Lower leg skin (tissue), 4 donors: ENCODE results near the gene GPRC5A. TPM values are rescaled to one million over a fixed set of nuclear protein-coding genes. Genes with fewer than 3 reads are reported as not detected.

Experiments used
- DNase-seq, 2 donors: peaks; one replicate each; pipeline ENCODE4 v3.0.0-alpha.2; 2019; ENCODE audit warnings: low spot score in 2 of 2
- H3K4me3 ChIP-seq: fragments of 200-600 bp; sonication (generic); 2 replicates; pipeline ENCODE4 v1.5.1; 2017; ENCODE audit warnings: mild to moderate bottlenecking, low read depth; ENCODE audit not compliant: poor library complexity, severe bottlenecking
- POLR2A ChIP-seq, 2 donors: fragments of 450-650 bp; IDR thresholded peaks; one replicate each; pipeline ENCODE4 v1.6.1; 2016 to 2017; ENCODE audit warnings: antibody characterized with exemption in 2 of 2, mild to moderate bottlenecking in 1 of 2, moderate library complexity in 1 of 2
- WGBS, 2 donors: methylation state at CpG; one replicate each; pipeline ENCODE4 v1.1.5; 2018; 5-methylcytosine and 5-hydroxymethylcytosine counted together
- intact Hi-C: fragments of 100-400 bp; cut with DNase I; formaldehyde crosslinking; loops from one replicate; pipeline ENCODE4 v1.15.0; 2023; ENCODE audit warnings: low total_unique reads
- total RNA-seq, 4 donors: library from RNA; depleted of rRNA; stranded (reverse); fragments of >200 nt; gene quantifications; one replicate each; pipeline ENCODE4 v1.1.0, GENCODE V29; 2016
- TF ChIP-seq, protein P1 (sequence below), 3 donors: fragments of 450-650 bp; IDR thresholded peaks; one replicate each; pipeline ENCODE4 v1.5.1; 2016; ENCODE audit warnings: antibody characterized with exemption in 3 of 3, mild to moderate bottlenecking in 3 of 3, moderate library complexity in 2 of 3

GPRC5A gene
- total RNA-seq, 4 donors from 2014 or later, result 2.1 to 9.4 (median 5.3) TPM

DNA sequence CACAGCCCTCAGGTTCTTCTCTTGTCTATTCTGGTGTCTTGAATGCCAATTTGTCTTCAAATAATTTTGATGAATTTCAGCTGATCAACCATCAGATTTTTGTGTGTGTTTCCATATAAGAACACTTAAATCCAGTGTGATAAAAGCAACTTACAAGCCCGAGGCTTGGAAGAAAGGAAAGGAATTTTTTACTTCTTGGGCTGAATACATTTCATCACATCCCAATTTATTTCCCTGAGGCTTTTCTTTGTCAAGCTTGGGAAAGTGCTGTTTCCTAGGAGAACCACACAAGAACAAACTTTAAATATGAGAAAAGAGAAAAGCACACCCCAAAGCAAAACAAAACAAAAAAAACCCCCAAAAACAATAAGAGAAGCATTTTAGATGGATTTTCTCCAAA, 34.0 kb downstream of the GPRC5A start:
- TF ChIP-seq, protein P1, sequence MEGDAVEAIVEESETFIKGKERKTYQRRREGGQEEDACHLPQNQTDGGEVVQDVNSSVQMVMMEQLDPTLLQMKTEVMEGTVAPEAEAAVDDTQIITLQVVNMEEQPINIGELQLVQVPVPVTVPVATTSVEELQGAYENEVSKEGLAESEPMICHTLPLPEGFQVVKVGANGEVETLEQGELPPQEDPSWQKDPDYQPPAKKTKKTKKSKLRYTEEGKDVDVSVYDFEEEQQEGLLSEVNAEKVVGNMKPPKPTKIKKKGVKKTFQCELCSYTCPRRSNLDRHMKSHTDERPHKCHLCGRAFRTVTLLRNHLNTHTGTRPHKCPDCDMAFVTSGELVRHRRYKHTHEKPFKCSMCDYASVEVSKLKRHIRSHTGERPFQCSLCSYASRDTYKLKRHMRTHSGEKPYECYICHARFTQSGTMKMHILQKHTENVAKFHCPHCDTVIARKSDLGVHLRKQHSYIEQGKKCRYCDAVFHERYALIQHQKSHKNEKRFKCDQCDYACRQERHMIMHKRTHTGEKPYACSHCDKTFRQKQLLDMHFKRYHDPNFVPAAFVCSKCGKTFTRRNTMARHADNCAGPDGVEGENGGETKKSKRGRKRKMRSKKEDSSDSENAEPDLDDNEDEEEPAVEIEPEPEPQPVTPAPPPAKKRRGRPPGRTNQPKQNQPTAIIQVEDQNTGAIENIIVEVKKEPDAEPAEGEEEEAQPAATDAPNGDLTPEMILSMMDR (IDR thresholded peaks at IDR 0.05), result no peak
- TF ChIP-seq POLR2A (IDR thresholded peaks at IDR 0.05), result no peak
- WGBS, 2 donors, result 14 to 24% methylated on average over 1 of the region's 1 CpG
- intact Hi-C loops, result no loop called here
- DNase-seq, result no peak
- no peak overlapping the region for H3K4me3 ChIP-seq

DNA sequence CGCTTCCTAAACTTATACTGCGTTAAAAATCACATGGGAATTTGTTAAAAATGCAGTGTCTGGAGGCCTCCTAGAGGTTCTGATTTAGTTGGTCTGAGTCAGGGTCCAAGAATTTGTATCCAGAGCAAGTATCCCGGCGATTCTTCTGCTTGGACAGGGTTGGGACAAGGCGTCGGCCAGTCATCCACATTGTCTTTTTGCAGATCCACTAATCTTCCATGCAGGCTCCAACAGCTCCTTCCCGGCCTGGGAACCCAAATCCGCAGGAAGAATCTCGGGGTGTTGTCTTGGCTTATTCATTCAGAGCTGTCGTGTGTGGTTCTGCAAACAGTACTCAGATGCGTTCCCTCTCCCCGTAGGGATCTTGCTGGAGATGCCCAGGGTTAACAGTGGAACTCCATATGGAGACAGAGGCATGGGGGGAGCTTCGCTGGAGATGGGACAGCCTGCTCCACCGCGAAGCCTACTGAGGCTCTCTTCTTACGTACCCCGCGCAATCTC, 35.3 kb downstream of the GPRC5A start:
- WGBS, 2 donors, result 86 to 93% methylated on average over 18 of the region's 18 CpGs
- no peak for TF ChIP-seq POLR2A (IDR thresholded peaks at IDR 0.05)
- TF ChIP-seq, protein P1 (IDR thresholded peaks at IDR 0.05), result no peak
- intact Hi-C loops, result no loop called here
- no peak overlapping the region for H3K4me3 ChIP-seq
- peak in 1 of 2 donors; percentile 81 for DNase-seq

GRCh38 chr12:12927211-12928079, 36.1 kb downstream of the GPRC5A start:
- no peak overlapping the region for H3K4me3 ChIP-seq
- 71 to 77% methylated on average over 27 of the region's 27 CpGs for WGBS, 2 donors
- peak in 1 of 2 donors; percentile 88 for DNase-seq
- no peak for TF ChIP-seq POLR2A (IDR thresholded peaks at IDR 0.05)
- TF ChIP-seq, protein P1 (IDR thresholded peaks at IDR 0.05), result no peak
- intact Hi-C loops, result no loop called here

DNA sequence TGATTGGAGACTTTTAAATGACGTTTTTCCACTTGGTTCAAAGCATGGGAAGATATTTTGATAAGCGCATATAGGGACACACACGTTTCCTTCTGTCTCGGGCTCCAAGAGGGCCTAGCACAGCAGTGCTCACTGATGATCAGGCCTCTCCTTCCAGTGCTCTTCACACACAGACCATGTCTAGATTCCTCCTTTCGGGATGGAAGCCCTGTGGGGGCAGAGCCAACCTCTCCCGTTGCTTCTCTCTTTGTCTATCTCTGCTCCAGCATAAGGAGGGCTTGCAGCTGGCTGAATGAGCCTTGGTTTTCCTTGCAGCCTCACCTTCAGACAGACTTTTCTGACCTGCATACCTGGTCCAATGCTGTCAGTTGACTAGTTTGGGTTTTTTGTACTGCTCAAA, 38.3 kb downstream of the GPRC5A start:
- DNase-seq, result peak in 1 of 2 donors; percentile 17
- WGBS, 2 donors, result 92% methylated on average over 6 of the region's 6 CpGs
- H3K4me3 ChIP-seq, result no peak overlapping the region
- intact Hi-C loops, result no loop called here
- TF ChIP-seq POLR2A (IDR thresholded peaks at IDR 0.05), result no peak
- TF ChIP-seq, protein P1 (IDR thresholded peaks at IDR 0.05), result no peak

DNA sequence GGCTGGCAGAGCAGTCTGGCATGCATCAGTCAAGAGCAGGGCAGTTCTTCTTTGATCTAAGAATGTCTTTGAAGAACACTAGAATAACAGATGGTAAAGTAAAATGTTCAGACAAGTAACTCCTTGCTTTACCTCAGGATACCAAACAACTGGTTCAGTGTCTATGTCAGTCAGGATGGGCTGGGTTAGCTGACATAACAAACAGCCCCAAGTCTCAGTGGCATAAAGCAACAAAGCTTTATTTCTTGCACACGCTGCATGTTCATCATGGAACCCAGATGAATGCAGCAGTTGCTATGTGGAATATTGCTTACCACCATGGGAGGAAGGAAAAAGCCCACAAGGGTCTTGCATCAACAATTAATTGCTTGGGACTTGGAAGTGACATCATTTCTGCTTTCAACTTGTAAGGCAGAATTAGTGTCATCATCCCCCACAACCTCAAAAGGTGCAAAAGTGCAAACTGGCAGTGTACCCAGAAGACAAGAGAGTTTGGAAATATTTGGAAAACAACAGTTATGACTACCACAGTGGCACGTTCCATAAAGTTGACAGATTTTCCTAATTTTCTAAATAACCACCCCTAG, 39.4 kb downstream of the GPRC5A start:
- 69 to 87% methylated on average over 2 of the region's 2 CpGs for WGBS, 2 donors
- H3K4me3 ChIP-seq, result no peak overlapping the region
- no peak for TF ChIP-seq POLR2A (IDR thresholded peaks at IDR 0.05)
- TF ChIP-seq, protein P1 (IDR thresholded peaks at IDR 0.05), result no peak
- DNase-seq, result no peak
- intact Hi-C loops, result no loop called here
